Astrocyte (in vitro differentiated cells and primary cell): ENCODE measurements around the gene CRBN. TPM values are rescaled to one million over a fixed set of nuclear protein-coding genes. Genes with fewer than 3 reads are reported as not detected.

Experiments
- DNase-seq: peaks from one replicate; pipeline ENCODE4 v3.0.0-alpha.2; 2010; ENCODE audit warnings: low read depth
- FAIRE-seq: peaks from 2 replicates; lab custom pipeline; 2011; peaks lifted over from hg19 to GRCh38; lab: Jason Lieb, UNC
- H2AFZ ChIP-seq: 2 replicates; pipeline ENCODE4 v1.6.0; 2012; ENCODE audit warnings: low read depth, low read length, inconsistent platforms
- H3K27ac ChIP-seq: 2 replicates; pipeline ENCODE4 v1.5.1; 2011; ENCODE audit warnings: low read depth, low read length, inconsistent platforms
- H3K27me3 ChIP-seq: 2 replicates; pipeline ENCODE4 v1.6.0; 2011; ENCODE audit warnings: low read length, inconsistent platforms; ENCODE audit not compliant: insufficient read depth
- H3K36me3 ChIP-seq: 2 replicates; pipeline ENCODE4 v1.5.1; 2011; ENCODE audit warnings: low read length, inconsistent platforms; ENCODE audit not compliant: insufficient read depth
- H3K4me1 ChIP-seq: 2 replicates; pipeline ENCODE4 v1.5.1; 2011; ENCODE audit warnings: low read length, inconsistent platforms; ENCODE audit not compliant: insufficient read depth
- H3K4me2 ChIP-seq: 2 replicates; pipeline ENCODE4 v1.6.0; 2012; ENCODE audit warnings: low read length, inconsistent platforms
- H3K4me3 ChIP-seq: 2 replicates; pipeline ENCODE4 v1.5.1; 2011; ENCODE audit warnings: low read depth, mild to moderate bottlenecking, low read length, inconsistent platforms; ENCODE audit not compliant: insufficient read depth
- H3K79me2 ChIP-seq: 2 replicates; pipeline ENCODE4 v1.6.0; 2012; ENCODE audit warnings: mild to moderate bottlenecking, low read length, inconsistent platforms; ENCODE audit not compliant: insufficient read depth
- H3K9ac ChIP-seq: 2 replicates; pipeline ENCODE4 v1.6.0; 2012; ENCODE audit warnings: mild to moderate bottlenecking, low read length, inconsistent platforms
- H3K9me3 ChIP-seq: 2 replicates; pipeline ENCODE4 v1.5.1; 2012; ENCODE audit warnings: low read depth, mild to moderate bottlenecking, low read length, inconsistent platforms; ENCODE audit not compliant: insufficient read depth
- H4K20me1 ChIP-seq: 2 replicates; pipeline ENCODE4 v1.6.0; 2012; ENCODE audit warnings: low read length, inconsistent platforms; ENCODE audit not compliant: insufficient read depth
- H3K27ac Mint-ChIP-seq: one replicate; pipeline ENCODE4 v1.8.0; 2021; ENCODE audit warnings: mild to moderate bottlenecking, mixed read lengths; ENCODE audit not compliant: unreplicated experiment
- H3K27me3 Mint-ChIP-seq: one replicate; pipeline ENCODE4 v1.8.0; 2021; ENCODE audit warnings: low read depth, mixed read lengths; ENCODE audit not compliant: unreplicated experiment
- H3K36me3 Mint-ChIP-seq: one replicate; pipeline ENCODE4 v1.8.0; 2021; ENCODE audit warnings: low read depth, mixed read lengths; ENCODE audit not compliant: unreplicated experiment
- H3K4me1 Mint-ChIP-seq: one replicate; pipeline ENCODE4 v1.8.0; 2021; ENCODE audit warnings: low read depth, mixed read lengths; ENCODE audit not compliant: unreplicated experiment
- H3K4me3 Mint-ChIP-seq: one replicate; pipeline ENCODE4 v1.8.0; 2021; ENCODE audit warnings: mild to moderate bottlenecking, moderate library complexity, mixed read lengths; ENCODE audit not compliant: unreplicated experiment
- H3K9me3 Mint-ChIP-seq: one replicate; pipeline ENCODE4 v1.8.0; 2021; ENCODE audit warnings: mild to moderate bottlenecking, mixed read lengths; ENCODE audit not compliant: unreplicated experiment
- CTCF ChIP-seq: IDR thresholded peaks from 2 replicates; pipeline ENCODE4 v1.5.1; 2011; ENCODE audit warnings: low read depth, mild to moderate bottlenecking, inconsistent platforms, low read length, moderate library complexity; ENCODE audit not compliant: insufficient read depth
- EZH2 ChIP-seq: IDR thresholded peaks from 2 replicates; pipeline ENCODE4 v1.6.1; 2012; ENCODE audit warnings: mild to moderate bottlenecking, low read length, inconsistent platforms; ENCODE audit not compliant: insufficient read depth
- total RNA-seq: library from RNA; stranded (reverse); gene quantifications from 2 replicates; pipeline ENCODE4 v1.2.1, GENCODE V29; 2021

CRBN gene
- total RNA-seq, 1 donor from 2014 or later = 26.1 TPM

- no peak overlapping the region for H3K27ac Mint-ChIP-seq
- peaks cover 37% of the 10 kb centered on the region for H3K36me3 ChIP-seq
These were observed 24.4 kb downstream of the CRBN start for GRCh38 chr3:3154879-3155610.

GRCh38 chr3:3151513-3151912 lies 28.0 kb downstream of the CRBN start:
- Histone ChIP-seq H3K27ac (no peak overlapping the region), H2AFZ (no peak overlapping the region), H3K79me2 (peaks cover 2% of the 10 kb centered on the region), H3K4me2 (no peak overlapping the region), H3K36me3 (peaks cover 67% of the 10 kb centered on the region), H3K4me1 (peaks cover 4% of the 10 kb centered on the region), H3K27me3 (no peaks in the 10 kb centered on the region), H4K20me1 (peaks cover 17% of the 10 kb centered on the region), H3K4me3 (no peak overlapping the region), H3K9me3 (no peaks in the 10 kb centered on the region), H3K9ac (no peak overlapping the region)
- H3K27ac Mint-ChIP-seq = no peak overlapping the region
- TF ChIP-seq CTCF (no peak), EZH2 (no peak)
- H3K27me3 Mint-ChIP-seq = no peaks in the 10 kb centered on the region
- DNase-seq (no peak), FAIRE-seq (no peak)
- H3K36me3 Mint-ChIP-seq = peaks cover 1% of the 10 kb centered on the region
- H3K4me3 Mint-ChIP-seq = no peak overlapping the region
- peaks cover 4% of the 10 kb centered on the region for H3K4me1 Mint-ChIP-seq
- H3K9me3 Mint-ChIP-seq = no peaks in the 10 kb centered on the region

More at GRCh38 chr3:3154879-3155610, 24.4 kb downstream of the CRBN start:
- Histone ChIP-seq H3K4me2 (no peak overlapping the region), H4K20me1 (peaks cover 14% of the 10 kb centered on the region), H3K27ac (no peak overlapping the region), H3K9me3 (no peaks in the 10 kb centered on the region), H3K4me1 (peaks cover 4% of the 10 kb centered on the region), H2AFZ (no peak overlapping the region), H3K27me3 (no peaks in the 10 kb centered on the region), H3K9ac (no peak overlapping the region), H3K79me2 (peaks cover 2% of the 10 kb centered on the region), H3K4me3 (no peak overlapping the region)
- TF ChIP-seq EZH2 (no peak), CTCF (no peak)
- DNase-seq (no peak), FAIRE-seq (no peak)
- H3K4me1 Mint-ChIP-seq = peaks cover 4% of the 10 kb centered on the region
- H3K36me3 Mint-ChIP-seq = peaks cover 2% of the 10 kb centered on the region
- H3K4me3 Mint-ChIP-seq = no peak overlapping the region
- H3K27me3 Mint-ChIP-seq = no peaks in the 10 kb centered on the region
- no peaks in the 10 kb centered on the region for H3K9me3 Mint-ChIP-seq

- H3K36me3 ChIP-seq = peaks cover 71% of the 10 kb centered on the region
- H3K9ac ChIP-seq = no peak overlapping the region
- Mint-ChIP-seq H3K4me3 (no peak overlapping the region), H3K27me3 (no peaks in the 10 kb centered on the region), H3K27ac (no peak overlapping the region), H3K9me3 (no peaks in the 10 kb centered on the region), H3K4me1 (peaks cover 5% of the 10 kb centered on the region), H3K36me3 (peaks cover 15% of the 10 kb centered on the region)
- no peak overlapping the region for H3K4me2 ChIP-seq
- DNase-seq (no peak), FAIRE-seq (no peak)
- H3K4me1 ChIP-seq = peaks cover 4% of the 10 kb centered on the region
- no peak for TF ChIP-seq CTCF
- TF ChIP-seq EZH2 = no peak
- peaks cover 20% of the 10 kb centered on the region for H4K20me1 ChIP-seq
- no peak overlapping the region for H2AFZ ChIP-seq
- H3K9me3 ChIP-seq = no peaks in the 10 kb centered on the region
- no peak overlapping the region for H3K27ac ChIP-seq
- H3K4me3 ChIP-seq = no peak overlapping the region
- peaks cover 2% of the 10 kb centered on the region for H3K79me2 ChIP-seq
- no peaks in the 10 kb centered on the region for H3K27me3 ChIP-seq
These were observed 29.9 kb downstream of the CRBN start for GRCh38 chr3:3149560-3149959.
